Testis (tissue), 2 donors: Measurements from ENCODE around the gene AFG1L.

Experiments used
- CTCF ChIP-seq, 3 experiments: fragments of 450-650 bp in 2 of 3; fragments of 200-600 bp in 1 of 3; sonication (generic) in 1 of 3; IDR thresholded peaks; one replicate each; pipeline ENCODE4 v1.5.1; 2016 to 2019; ENCODE audit warnings: antibody characterized with exemption in 3 of 3, mild to moderate bottlenecking in 2 of 3, moderate library complexity in 1 of 3
- POLR2A ChIP-seq: fragments of 450-650 bp; IDR thresholded peaks from one replicate; pipeline ENCODE4 v1.6.1; 2017; ENCODE audit warnings: antibody characterized with exemption, mild to moderate bottlenecking, moderate library complexity

- TF ChIP-seq CTCF (IDR thresholded peaks at IDR 0.05) (no peak), POLR2A (no peak)
Measured at GRCh38 chr6:108452711-108453195, 157.9 kb downstream of the AFG1L start.
